ENCODE results near the gene SLC6A17.

The SLC6A17 gene

DNA sequence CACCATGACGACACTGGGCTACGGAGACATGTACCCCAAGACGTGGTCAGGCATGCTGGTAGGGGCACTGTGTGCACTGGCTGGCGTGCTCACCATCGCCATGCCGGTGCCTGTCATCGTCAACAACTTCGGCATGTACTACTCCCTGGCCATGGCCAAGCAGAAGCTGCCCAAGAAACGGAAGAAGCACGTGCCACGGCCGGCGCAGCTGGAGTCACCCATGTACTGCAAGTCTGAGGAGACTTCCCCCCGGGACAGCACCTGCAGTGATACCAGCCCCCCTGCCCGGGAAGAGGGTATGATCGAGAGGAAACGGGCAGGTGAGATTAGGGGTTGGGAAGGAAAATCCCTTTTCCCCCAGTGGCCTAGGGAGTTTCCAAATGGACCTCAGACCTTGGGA lies 73.3 kb downstream of the SLC6A17 start:
- no peak overlapping the region for H3K27ac ChIP-seq (replicated peaks)
- TF ChIP-seq SPI1 (IDR thresholded peaks at IDR 0.05; ENCODE audit: borderline replicate concordance, low read depth), result no peak
- TF ChIP-seq, protein P1, sequence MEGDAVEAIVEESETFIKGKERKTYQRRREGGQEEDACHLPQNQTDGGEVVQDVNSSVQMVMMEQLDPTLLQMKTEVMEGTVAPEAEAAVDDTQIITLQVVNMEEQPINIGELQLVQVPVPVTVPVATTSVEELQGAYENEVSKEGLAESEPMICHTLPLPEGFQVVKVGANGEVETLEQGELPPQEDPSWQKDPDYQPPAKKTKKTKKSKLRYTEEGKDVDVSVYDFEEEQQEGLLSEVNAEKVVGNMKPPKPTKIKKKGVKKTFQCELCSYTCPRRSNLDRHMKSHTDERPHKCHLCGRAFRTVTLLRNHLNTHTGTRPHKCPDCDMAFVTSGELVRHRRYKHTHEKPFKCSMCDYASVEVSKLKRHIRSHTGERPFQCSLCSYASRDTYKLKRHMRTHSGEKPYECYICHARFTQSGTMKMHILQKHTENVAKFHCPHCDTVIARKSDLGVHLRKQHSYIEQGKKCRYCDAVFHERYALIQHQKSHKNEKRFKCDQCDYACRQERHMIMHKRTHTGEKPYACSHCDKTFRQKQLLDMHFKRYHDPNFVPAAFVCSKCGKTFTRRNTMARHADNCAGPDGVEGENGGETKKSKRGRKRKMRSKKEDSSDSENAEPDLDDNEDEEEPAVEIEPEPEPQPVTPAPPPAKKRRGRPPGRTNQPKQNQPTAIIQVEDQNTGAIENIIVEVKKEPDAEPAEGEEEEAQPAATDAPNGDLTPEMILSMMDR (IDR thresholded peaks at IDR 0.05; ENCODE audit: insufficient read depth, low read length), result no peak
- no peak for TF ChIP-seq GABPA (IDR thresholded peaks at IDR 0.05; ENCODE audit: low read depth)
- no peak for TF ChIP-seq REST (IDR thresholded peaks at IDR 0.05; ENCODE audit: insufficient replicate concordance, low read depth)
- TF ChIP-seq POLR2AphosphoS5 (IDR thresholded peaks at IDR 0.05; ENCODE audit: low read depth), result no peak
- no peaks in the 10 kb centered on the region for H3K27me3 ChIP-seq (ENCODE audit: insufficient read depth, poor library complexity, severe bottlenecking)
- no peak for DNase-seq (ENCODE audit: low read depth in 1 of 2, low spot score in 1 of 2)
- no peak overlapping the region for H3K4me3 ChIP-seq (replicated peaks; ENCODE audit: insufficient read depth, low read length)

- no peaks in the 10 kb centered on the region for H3K27me3 ChIP-seq (ENCODE audit: insufficient read depth, poor library complexity, severe bottlenecking)
- TF ChIP-seq SPI1 (IDR thresholded peaks at IDR 0.05; ENCODE audit: borderline replicate concordance, low read depth), result no peak
- no peak for TF ChIP-seq POLR2AphosphoS5 (IDR thresholded peaks at IDR 0.05; ENCODE audit: low read depth)
- TF ChIP-seq, protein P1 (IDR thresholded peaks at IDR 0.05; ENCODE audit: insufficient read depth, low read length), result no peak
- no peak for TF ChIP-seq GABPA (IDR thresholded peaks at IDR 0.05; ENCODE audit: low read depth)
- TF ChIP-seq REST (IDR thresholded peaks at IDR 0.05; ENCODE audit: insufficient replicate concordance, low read depth), result no peak
- no peak for DNase-seq (ENCODE audit: low read depth in 1 of 2, low spot score in 1 of 2)
- H3K27ac ChIP-seq (replicated peaks), result no peak overlapping the region
- no peak overlapping the region for H3K4me3 ChIP-seq (replicated peaks; ENCODE audit: insufficient read depth, low read length)
Observed at GRCh38 chr1:110224240-110224995, 74.1 kb downstream of the SLC6A17 start.

GRCh38 chr1:110225212-110225611 lies 74.9 kb downstream of the SLC6A17 start:
- DNase-seq (ENCODE audit: low read depth in 1 of 2, low spot score in 1 of 2), result no peak
- Histone ChIP-seq H3K27ac (replicated peaks) (no peak overlapping the region), H3K27me3 (ENCODE audit: insufficient read depth, poor library complexity, severe bottlenecking) (no peaks in the 10 kb centered on the region), H3K4me3 (replicated peaks; ENCODE audit: insufficient read depth, low read length) (no peak overlapping the region)
- TF ChIP-seq POLR2AphosphoS5 (IDR thresholded peaks at IDR 0.05; ENCODE audit: low read depth), result no peak
- TF ChIP-seq, protein P1 (IDR thresholded peaks at IDR 0.05; ENCODE audit: insufficient read depth, low read length), result no peak
- no peak for TF ChIP-seq REST (IDR thresholded peaks at IDR 0.05; ENCODE audit: insufficient replicate concordance, low read depth)
- no peak for TF ChIP-seq GABPA (IDR thresholded peaks at IDR 0.05; ENCODE audit: low read depth)
- TF ChIP-seq SPI1 (IDR thresholded peaks at IDR 0.05; ENCODE audit: borderline replicate concordance, low read depth), result no peak
